ENCODE measurements around the gene TRUB2. TPM values are rescaled to one million over a fixed set of nuclear protein-coding genes. Genes with fewer than 3 reads are reported as not detected.
A peak's percentile ranks its signal among the peaks of the same experiment; 100 is the strongest.

The TRUB2 gene
- total and polyA plus RNA-seq, 2 donors (not counting 3 experiments of a cell fraction or from before 2014, with no cell fraction given) = 21.1 to 39.3 TPM

GRCh38 chr9:128282500-128282899 lies 39.7 kb downstream of the TRUB2 start:
- H3K9ac ChIP-seq (replicated peaks; ENCODE audit: extremely low read depth, insufficient read depth, low read length) = no peak overlapping the region
- dilution Hi-C loops (cut with MboI; ENCODE audit: extremely low pct_ligation_motif_present, low sequenced_read_pairs) (no loop called here), intact Hi-C loops (cut with micrococcal nuclease) (no loop called here)
- no peaks in the 10 kb centered on the region for H3K9me3 ChIP-seq (replicated peaks; ENCODE audit: control insufficient read depth, insufficient read depth, low read length)
- H3K4me3 ChIP-seq (replicated peaks in 1 of 3; ENCODE audit: insufficient read depth in 1 of 3, low read depth in 1 of 3, low read length in 3 of 3) = no peak overlapping the region
- peak; percentile 58 for DNase-seq (ENCODE audit: low read depth, low spot score)
- H3K36me3 ChIP-seq (ENCODE audit: control insufficient read depth in 2 of 2, extremely low read depth in 1 of 2, insufficient read depth in 2 of 2, low read length in 2 of 2) = peaks cover 0 to 6% of the 10 kb centered on the region in 2 experiments
- H3K4me2 ChIP-seq (ENCODE audit: insufficient read depth, low read length) = peak overlapping the region; percentile 55
- H3K27me3 ChIP-seq (ENCODE audit: control insufficient read depth in 2 of 2, insufficient read depth in 2 of 2, low read length in 2 of 2) = no peaks in the 10 kb centered on the region
- no peaks in the 10 kb centered on the region for H3K9me1 ChIP-seq (replicated peaks; ENCODE audit: control insufficient read depth, extremely low read depth, insufficient read depth, low read length)
- ChIA-PET POLR2A (no interaction called here), CTCF (interaction anchor here (0.8 to 2.4 kb wide), 3 partner anchors 12 to 59 kb away, joined by 4 to 8 read pairs (median 5); no protein-coding TSS in a partner anchor)
- peak overlapping the region; percentile 37 for H3K27ac ChIP-seq (ENCODE audit: insufficient read depth, low read depth, low read length)
- no TSS peak for BruUV-seq (replicated peaks)
- no peak overlapping the region for H2AFZ ChIP-seq (ENCODE audit: low read depth, low read length)
- peaks cover under 1% of the 10 kb centered on the region for H3K79me2 ChIP-seq (ENCODE audit: control insufficient read depth, insufficient read depth, low read length)
- FAIRE-seq = peak; percentile 97
- H3K4me1 ChIP-seq (ENCODE audit: control insufficient read depth, extremely low read depth, insufficient read depth, low read length) = peaks cover 23% of the 10 kb centered on the region
- TF ChIP-seq MAX (IDR thresholded peaks at IDR 0.05; ENCODE audit: insufficient read depth, insufficient read length) = no peak
- TF ChIP-seq MYC (IDR thresholded peaks at IDR 0.05; ENCODE audit: low read depth, low read length) = no peak
- peak; percentile 86 for TF ChIP-seq FOS (IDR thresholded peaks at IDR 0.05; ENCODE audit: borderline replicate concordance, insufficient read depth, low read length)
- TF ChIP-seq POLR2AphosphoS5 (IDR thresholded peaks at IDR 0.05; ENCODE audit: insufficient read depth, low read depth, low read length) = peak; percentile 82
- no peak for TF ChIP-seq POLR2A (IDR thresholded peaks at IDR 0.05; ENCODE audit: low read depth, low read length)
- no peak for TF ChIP-seq EZH2 (IDR thresholded peaks at IDR 0.05; ENCODE audit: borderline replicate concordance, low read depth, low read length, severe bottlenecking)
- peak; percentile 36 for TF ChIP-seq GATA2 (IDR thresholded peaks at IDR 0.05; ENCODE audit: insufficient read depth, insufficient read length, low read depth, low read length)
- TF ChIP-seq JUN (IDR thresholded peaks at IDR 0.05; ENCODE audit: borderline replicate concordance, insufficient read depth, insufficient read length, low read depth) = no peak
- TF ChIP-seq CTCF (IDR thresholded peaks at IDR 0.05; ENCODE audit: extremely low read depth in 1 of 2, insufficient read depth in 1 of 2, low read depth in 1 of 2, low read length in 2 of 2) = no peak
- no peaks in the 10 kb centered on the region for H4K20me1 ChIP-seq (replicated peaks; ENCODE audit: control insufficient read depth, extremely low read depth, insufficient read depth, low read length)

Data from endothelial cell of umbilical vein (primary cell).